Ascending aorta (tissue), 2 donors: Measurements from ENCODE around the gene GLUD1. TPM values are rescaled to one million over a fixed set of nuclear protein-coding genes. Genes with fewer than 3 reads are reported as not detected.
"Not testable (repeated sequence)": the region's sequence is repeated elsewhere in the genome, so short reads cannot be mapped to it uniquely, and the experiment has no call there.

Source experiments
- DNase-seq, 2 donors: peaks; one replicate each; pipeline ENCODE4 v3.0.0-alpha.2; 2019; ENCODE audit warnings: low spot score in 2 of 2
- H3K27ac ChIP-seq, 2 donors: fragments of 200-600 bp; sonication (generic); one replicate each; pipeline ENCODE4 v1.5.1; 2016 to 2017; ENCODE audit warnings: mild to moderate bottlenecking in 1 of 2
- H3K27me3 ChIP-seq: fragments of 200-600 bp; sonication (generic); one replicate; pipeline ENCODE4 v1.5.1; 2017
- H3K36me3 ChIP-seq, 2 donors: fragments of 200-600 bp; sonication (generic); one replicate each; pipeline ENCODE4 v1.5.1; 2016
- H3K4me1 ChIP-seq, 2 donors: fragments of 200-600 bp; sonication (generic); one replicate each; pipeline ENCODE4 v1.5.1; 2016 to 2017; ENCODE audit warnings: mild to moderate bottlenecking in 1 of 2
- H3K4me3 ChIP-seq, 2 donors: fragments of 200-600 bp; sonication (generic); one replicate each; pipeline ENCODE4 v1.5.1; 2016 to 2017; ENCODE audit warnings: mild to moderate bottlenecking in 1 of 2
- H3K9me3 ChIP-seq, 2 donors: fragments of 200-600 bp; sonication (generic); one replicate each; pipeline ENCODE4 v1.5.1; 2016
- intact Hi-C: fragments of 100-400 bp; cut with DNase I; formaldehyde crosslinking; loops from one replicate; pipeline ENCODE4 v1.15.1; 2023
- total RNA-seq: library from RNA; depleted of rRNA; stranded (reverse); fragments of >200 nt; gene quantifications from one replicate; pipeline ENCODE4 v1.1.0, GENCODE V29; 2016
- TF ChIP-seq, protein P1 (sequence below), 3 experiments: fragments of 200-600 bp in 2 of 3; fragments of 450-650 bp in 1 of 3; sonication (generic) in 2 of 3; IDR thresholded peaks; one replicate each; pipeline ENCODE4 v1.5.1; 2016 to 2019; ENCODE audit warnings: antibody characterized with exemption in 3 of 3, mild to moderate bottlenecking in 1 of 3, moderate library complexity in 1 of 3

The GLUD1 gene
- 134 TPM for total RNA-seq

- H3K9me3 ChIP-seq, result no peaks in the 10 kb centered on the region
- H3K27ac ChIP-seq, result peak within 1 kb of the TSS; percentile 96 to 99
- DNase-seq, result peak; percentile 69 to 97
- H3K4me1 ChIP-seq, result peaks cover 6 to 25% of the 10 kb centered on the region in 2 donors
- peak within 1 kb of the TSS; percentile 81 to 84 for H3K4me3 ChIP-seq
- TF ChIP-seq, protein P1, sequence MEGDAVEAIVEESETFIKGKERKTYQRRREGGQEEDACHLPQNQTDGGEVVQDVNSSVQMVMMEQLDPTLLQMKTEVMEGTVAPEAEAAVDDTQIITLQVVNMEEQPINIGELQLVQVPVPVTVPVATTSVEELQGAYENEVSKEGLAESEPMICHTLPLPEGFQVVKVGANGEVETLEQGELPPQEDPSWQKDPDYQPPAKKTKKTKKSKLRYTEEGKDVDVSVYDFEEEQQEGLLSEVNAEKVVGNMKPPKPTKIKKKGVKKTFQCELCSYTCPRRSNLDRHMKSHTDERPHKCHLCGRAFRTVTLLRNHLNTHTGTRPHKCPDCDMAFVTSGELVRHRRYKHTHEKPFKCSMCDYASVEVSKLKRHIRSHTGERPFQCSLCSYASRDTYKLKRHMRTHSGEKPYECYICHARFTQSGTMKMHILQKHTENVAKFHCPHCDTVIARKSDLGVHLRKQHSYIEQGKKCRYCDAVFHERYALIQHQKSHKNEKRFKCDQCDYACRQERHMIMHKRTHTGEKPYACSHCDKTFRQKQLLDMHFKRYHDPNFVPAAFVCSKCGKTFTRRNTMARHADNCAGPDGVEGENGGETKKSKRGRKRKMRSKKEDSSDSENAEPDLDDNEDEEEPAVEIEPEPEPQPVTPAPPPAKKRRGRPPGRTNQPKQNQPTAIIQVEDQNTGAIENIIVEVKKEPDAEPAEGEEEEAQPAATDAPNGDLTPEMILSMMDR (IDR thresholded peaks at IDR 0.05), result no peak
- H3K27me3 ChIP-seq, result no peaks in the 10 kb centered on the region
- no peaks in the 10 kb centered on the region for H3K36me3 ChIP-seq
- intact Hi-C loops, result loop anchor here (1.0 to 10.0 kb wide), 3 partner anchors 124 to 430 kb away; partner anchors contain the start of genes BMPR1A and LDB3
Measured at GRCh38 chr10:87094373-87095235, at the start of gene GLUD1, which contains the start of gene SHLD2. Gene GLUD1 (minus strand): TSS chr10:87094843. CDS start chr10:87094769, 74 bp downstream. Gene SHLD2 (plus strand): TSS chr10:87095206. CDS start chr10:87151355, 56,149 bp downstream.

- intact Hi-C loops, result not testable (repeated sequence)
Measured at GRCh38 chr10:87143109-87143418, 48.4 kb upstream of the GLUD1 start.

DNA sequence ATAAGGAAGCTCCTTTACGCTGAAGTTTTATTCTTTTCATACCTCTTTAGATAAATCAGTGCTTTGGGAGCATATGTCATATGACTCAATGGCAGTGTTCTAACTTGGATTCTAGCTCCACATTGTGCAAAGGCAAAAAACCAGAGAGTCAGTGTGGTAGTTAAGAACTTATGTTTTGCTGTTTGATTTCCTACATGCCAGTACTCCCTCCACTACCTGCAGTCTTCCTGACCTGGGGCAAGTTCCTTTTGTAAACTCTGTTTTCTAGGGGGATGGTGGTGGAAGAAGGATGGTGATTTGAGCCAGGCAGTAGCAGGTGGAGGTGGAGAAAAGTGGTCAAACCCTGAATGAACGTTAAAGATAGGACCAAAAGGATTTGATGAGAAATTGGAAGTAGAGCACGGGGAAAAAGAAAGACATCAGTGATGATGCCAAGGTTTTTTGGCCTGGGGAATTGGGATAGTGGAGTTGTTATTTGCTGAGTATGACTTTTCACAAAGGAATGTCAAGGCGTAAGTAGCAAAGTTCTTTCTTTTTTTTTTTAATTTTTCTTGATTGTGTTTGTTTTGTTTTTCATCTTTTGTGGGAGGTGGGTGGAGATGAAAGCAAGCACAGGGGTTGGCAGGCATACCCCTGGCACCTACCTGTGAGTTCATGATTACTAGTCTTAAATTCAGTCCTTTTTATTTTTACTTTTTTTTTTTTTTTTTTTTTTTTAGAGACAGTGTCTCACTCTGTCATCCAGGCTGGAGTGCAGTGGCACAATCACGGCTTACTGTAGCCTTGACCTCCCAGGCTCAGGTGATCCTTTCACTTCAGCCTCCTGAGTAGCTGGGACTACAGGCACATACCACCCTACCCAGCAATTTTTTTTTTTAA lies 47.8 kb upstream of the GLUD1 start:
- intact Hi-C loops, H3K27me3 ChIP-seq, H3K4me3 ChIP-seq, H3K9me3 ChIP-seq, H3K27ac ChIP-seq, H3K36me3 ChIP-seq, DNase-seq, H3K4me1 ChIP-seq: not testable (repeated sequence)

More at GRCh38 chr10:87143109-87143418, 48.4 kb upstream of the GLUD1 start:
- H3K4me1 ChIP-seq, H3K27ac ChIP-seq, H3K9me3 ChIP-seq, H3K27me3 ChIP-seq, H3K4me3 ChIP-seq, DNase-seq, H3K36me3 ChIP-seq: not testable (repeated sequence)

- intact Hi-C loops, H3K36me3 ChIP-seq: not testable (repeated sequence)
Measured at GRCh38 chr10:87137478-87137877, 42.8 kb upstream of the GLUD1 start.

DNA sequence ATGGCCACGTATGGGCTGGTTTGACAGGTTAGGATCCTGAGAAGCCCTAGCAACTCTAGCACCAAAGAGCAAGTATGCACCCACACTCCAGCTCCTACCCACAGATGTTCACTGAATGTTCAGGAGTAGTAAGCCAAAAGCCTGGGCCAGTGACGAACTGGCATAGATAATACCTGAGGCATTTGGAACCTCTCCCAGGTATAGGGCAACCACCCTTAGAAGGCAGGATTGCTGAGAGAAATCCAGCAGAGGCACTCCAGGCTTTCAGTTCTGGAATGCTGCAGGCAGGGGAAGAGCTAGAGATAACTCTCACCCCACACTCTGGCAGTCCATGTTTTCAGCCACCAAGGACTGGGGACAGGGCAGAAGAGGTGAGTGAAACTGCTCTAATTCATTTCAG lies 39.8 kb upstream of the GLUD1 start:
- H3K36me3 ChIP-seq, DNase-seq, intact Hi-C loops, H3K4me3 ChIP-seq, H3K27ac ChIP-seq, H3K27me3 ChIP-seq, H3K9me3 ChIP-seq, H3K4me1 ChIP-seq: not testable (repeated sequence)

More at GRCh38 chr10:87137478-87137877, 42.8 kb upstream of the GLUD1 start:
- not testable (repeated sequence) for H3K27me3 ChIP-seq, DNase-seq, H3K27ac ChIP-seq, H3K4me1 ChIP-seq, H3K4me3 ChIP-seq, H3K9me3 ChIP-seq

- H3K27ac ChIP-seq, H3K36me3 ChIP-seq, H3K4me3 ChIP-seq, H3K4me1 ChIP-seq, H3K27me3 ChIP-seq, intact Hi-C loops, DNase-seq, H3K9me3 ChIP-seq: not testable (repeated sequence)
Measured at GRCh38 chr10:87133936-87134335, 39.3 kb upstream of the GLUD1 start.

DNA sequence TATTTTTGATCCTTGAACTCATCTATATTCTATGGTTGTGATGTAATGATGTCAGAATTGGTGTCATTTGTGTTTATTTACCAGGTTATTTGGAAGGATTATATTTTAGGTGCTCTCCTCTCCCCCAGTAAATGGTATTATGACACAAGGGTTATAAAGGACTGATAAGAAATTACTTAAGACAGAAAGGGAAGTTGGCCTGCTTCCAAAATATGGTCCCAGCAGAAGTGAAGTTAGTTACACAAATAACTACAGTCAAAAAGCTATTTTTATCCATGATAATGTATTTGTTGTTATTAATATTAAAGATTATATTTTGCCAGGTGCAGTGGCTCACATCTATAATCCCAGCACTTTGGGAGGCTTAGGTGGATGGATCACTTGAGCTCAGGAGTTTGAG lies 37.5 kb upstream of the GLUD1 start:
- H3K36me3 ChIP-seq, H3K9me3 ChIP-seq, H3K4me3 ChIP-seq, H3K4me1 ChIP-seq, DNase-seq, H3K27ac ChIP-seq, H3K27me3 ChIP-seq, intact Hi-C loops: not testable (repeated sequence)

DNA sequence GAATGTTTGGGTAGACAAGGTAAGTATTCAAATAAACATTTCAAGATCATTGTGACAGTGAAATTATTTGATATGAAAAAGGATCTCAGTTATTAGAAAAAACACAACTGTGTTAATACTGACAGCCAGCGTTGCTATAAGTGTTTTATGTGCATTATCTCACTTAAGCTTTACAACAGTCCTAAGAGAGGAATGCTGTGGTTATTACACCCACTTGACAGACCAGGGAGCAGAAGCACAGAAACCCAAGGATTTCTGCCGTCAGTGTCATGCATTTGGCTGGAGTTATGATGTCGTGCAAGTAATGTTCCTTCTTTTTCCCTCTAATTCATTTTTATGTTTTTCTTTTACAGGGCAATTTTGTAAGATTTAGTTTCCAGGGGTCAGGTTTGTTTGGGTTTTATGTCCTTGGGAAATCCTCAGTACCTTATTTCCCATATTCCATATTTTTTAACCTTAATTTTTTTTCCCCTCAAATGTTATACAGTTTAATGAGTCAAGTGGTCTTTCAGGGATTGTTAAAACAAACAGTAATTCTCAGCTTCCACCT lies 33.0 kb upstream of the GLUD1 start:
- H3K4me3 ChIP-seq, intact Hi-C loops, H3K4me1 ChIP-seq, H3K9me3 ChIP-seq, H3K36me3 ChIP-seq, H3K27ac ChIP-seq, H3K27me3 ChIP-seq, DNase-seq: not testable (repeated sequence)

DNA sequence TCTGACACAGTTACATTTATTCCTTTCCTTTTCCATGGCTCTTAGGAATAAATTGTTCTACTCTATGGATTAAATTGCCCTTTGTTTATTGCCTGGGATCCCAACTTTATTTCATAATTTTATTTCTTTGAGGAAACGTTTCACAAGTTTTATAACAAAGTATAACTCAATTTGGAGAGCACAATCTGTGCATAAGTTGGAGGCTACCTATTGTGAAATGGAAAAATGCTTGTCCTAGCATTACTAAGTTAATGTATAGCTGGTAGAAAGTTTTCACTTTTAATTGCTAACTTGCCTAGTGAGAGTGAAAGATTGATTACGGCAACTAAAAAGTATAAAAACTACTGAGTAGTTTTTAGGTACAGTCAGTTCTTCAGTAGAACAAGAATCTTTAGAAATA lies 32.4 kb upstream of the GLUD1 start:
- intact Hi-C loops, H3K4me3 ChIP-seq, H3K27ac ChIP-seq, H3K9me3 ChIP-seq, DNase-seq, H3K4me1 ChIP-seq, H3K27me3 ChIP-seq, H3K36me3 ChIP-seq: not testable (repeated sequence)

DNA sequence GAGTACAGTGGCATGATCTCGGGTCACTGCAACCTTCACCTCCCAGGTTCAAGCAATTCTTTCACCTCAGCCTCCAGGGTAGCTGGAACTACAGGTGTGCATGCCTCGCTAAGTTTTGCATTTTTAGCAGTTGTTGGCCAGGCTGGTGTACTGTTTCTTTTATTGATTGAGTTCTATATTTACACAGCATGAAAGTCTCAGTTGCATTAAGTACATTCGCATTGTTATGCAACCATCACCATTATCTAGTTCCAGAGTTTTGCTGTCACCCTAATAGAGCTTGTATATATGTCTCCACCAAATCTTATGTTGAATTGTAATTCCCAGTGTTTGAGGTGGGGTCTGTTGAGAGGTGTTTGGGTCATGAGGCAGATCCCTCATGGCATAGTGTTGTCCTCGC lies 28.7 kb upstream of the GLUD1 start:
- H3K27me3 ChIP-seq, H3K4me3 ChIP-seq, H3K27ac ChIP-seq, H3K36me3 ChIP-seq, DNase-seq, H3K9me3 ChIP-seq, intact Hi-C loops, H3K4me1 ChIP-seq: not testable (repeated sequence)

- H3K4me3 ChIP-seq, H3K9me3 ChIP-seq, H3K27me3 ChIP-seq, H3K4me1 ChIP-seq, DNase-seq, H3K36me3 ChIP-seq, intact Hi-C loops, H3K27ac ChIP-seq: not testable (repeated sequence)
Measured at GRCh38 chr10:87119029-87119428, 24.4 kb upstream of the GLUD1 start.

DNA sequence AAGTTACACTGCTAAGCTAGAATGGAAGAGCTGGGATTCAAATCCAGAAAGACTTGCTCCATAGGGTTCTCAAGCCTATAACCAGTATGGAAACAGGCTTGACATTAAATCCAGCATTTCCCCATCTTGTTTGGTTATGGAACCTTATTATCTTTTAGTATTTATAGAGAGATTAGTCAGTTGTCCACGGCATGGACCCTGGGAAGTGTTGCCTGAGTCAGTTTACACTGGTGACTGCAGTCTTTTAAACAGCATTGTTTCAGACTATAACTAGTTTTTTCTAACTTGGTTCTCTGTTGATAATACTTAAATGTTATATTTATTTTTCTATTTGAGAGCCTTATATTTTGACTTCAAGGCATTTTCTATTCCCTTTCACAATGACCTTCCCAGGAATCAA lies 23.5 kb upstream of the GLUD1 start:
- H3K36me3 ChIP-seq, H3K4me3 ChIP-seq, H3K27ac ChIP-seq, intact Hi-C loops, DNase-seq, H3K9me3 ChIP-seq, H3K4me1 ChIP-seq, H3K27me3 ChIP-seq: not testable (repeated sequence)
